GM23338 (cell line): Measurements from ENCODE around the gene RNF11. TPM values are rescaled to one million over a fixed set of nuclear protein-coding genes. Genes with fewer than 3 reads are reported as not detected.
"Not testable (repeated sequence)": the region's sequence is repeated elsewhere in the genome, so short reads cannot be mapped to it uniquely, and the experiment has no call there.

Experiments
- ATAC-seq: fragments of 200-7000 bp; cut with Tn5 transposase; 3 replicates; pipeline ENCODE4 v1.9.1; 2020
- DNase-seq: peaks from one replicate; pipeline ENCODE4 v3.0.0-alpha.2; 2015; ENCODE audit warnings: low spot score
- H2AFZ ChIP-seq: fragments of 200-600 bp; sonication (generic); 2 replicates; pipeline ENCODE4 v1.8.0; 2016; ENCODE audit warnings: antibody characterized with exemption, mild to moderate bottlenecking, moderate library complexity
- H3F3A ChIP-seq: fragments of 200-600 bp; sonication (generic); replicated peaks from 2 replicates; pipeline ENCODE4 v1.8.0; 2017; ENCODE audit warnings: antibody characterized with exemption, mixed run types, low read depth
- H3K27ac ChIP-seq: fragments of 200-600 bp; sonication (generic); 2 replicates; pipeline ENCODE4 v1.6.1; 2016; ENCODE audit warnings: low read depth
- H3K27me3 ChIP-seq: fragments of 200-600 bp; sonication (generic); 2 replicates; pipeline ENCODE4 v1.8.0; 2016; ENCODE audit warnings: mild to moderate bottlenecking, mixed run types, moderate library complexity; ENCODE audit not compliant: insufficient read depth
- H3K36me3 ChIP-seq: fragments of 200-600 bp; sonication (generic); 2 replicates; pipeline ENCODE4 v1.8.0; 2016; ENCODE audit warnings: mild to moderate bottlenecking; ENCODE audit not compliant: insufficient read depth
- H3K4me1 ChIP-seq: fragments of 200-600 bp; sonication (generic); 2 replicates; pipeline ENCODE4 v1.8.0; 2016; ENCODE audit warnings: mild to moderate bottlenecking, moderate library complexity; ENCODE audit not compliant: insufficient read depth
- H3K4me2 ChIP-seq: fragments of 200-600 bp; sonication (generic); 2 replicates; pipeline ENCODE4 v1.7.1; 2017; ENCODE audit warnings: mixed run types
- H3K4me3 ChIP-seq: fragments of 200-600 bp; sonication (generic); 2 replicates; pipeline ENCODE4 v1.6.1; 2016; ENCODE audit warnings: mixed run types
- H3K79me2 ChIP-seq: fragments of 200-600 bp; sonication (generic); replicated peaks from 2 replicates; pipeline ENCODE4 v1.8.0; 2017; ENCODE audit warnings: mild to moderate bottlenecking; ENCODE audit not compliant: insufficient read depth
- H3K9me2 ChIP-seq: fragments of 200-600 bp; sonication (generic); 2 replicates; pipeline ENCODE4 v1.8.0; 2017; ENCODE audit not compliant: insufficient read depth
- H4K20me1 ChIP-seq: fragments of 200-600 bp; sonication (generic); replicated peaks from 2 replicates; pipeline ENCODE4 v1.8.0; 2017; ENCODE audit warnings: mild to moderate bottlenecking; ENCODE audit not compliant: insufficient read depth
- H3K27ac Mint-ChIP-seq: 2 replicates; pipeline ENCODE4 v1.8.0; 2020; ENCODE audit warnings: inconsistent platforms, mild to moderate bottlenecking, moderate library complexity, mixed read lengths
- H3K27me3 Mint-ChIP-seq: 3 replicates; pipeline ENCODE4 v1.8.0; 2022; ENCODE audit warnings: low read depth, mild to moderate bottlenecking, moderate library complexity, mixed read lengths, inconsistent platforms; ENCODE audit not compliant: insufficient read depth, poor library complexity
- H3K36me3 Mint-ChIP-seq: 3 replicates; pipeline ENCODE4 v1.8.0; 2021; ENCODE audit warnings: low read depth, mild to moderate bottlenecking, inconsistent platforms, moderate library complexity, mixed read lengths
- H3K4me1 Mint-ChIP-seq: 3 replicates; pipeline ENCODE4 v1.8.0; 2020; ENCODE audit warnings: mild to moderate bottlenecking, inconsistent platforms, mixed read lengths
- H3K4me3 Mint-ChIP-seq: 3 replicates; pipeline ENCODE4 v1.8.0; 2021; ENCODE audit warnings: moderate library complexity, mild to moderate bottlenecking, inconsistent platforms, mixed read lengths
- H3K9me3 Mint-ChIP-seq: 3 replicates; pipeline ENCODE4 v1.8.0; 2020; ENCODE audit warnings: moderate library complexity, mild to moderate bottlenecking, inconsistent platforms, mixed read lengths
- ETS1 ChIP-seq: IDR thresholded peaks from 2 replicates; pipeline ENCODE4 v1.6.1; 2016; ENCODE audit warnings: antibody characterized with exemption
- EZH2phosphoT487 ChIP-seq: fragments of 200-600 bp; sonication (generic); IDR thresholded peaks from one replicate; pipeline ENCODE4 v1.8.1; 2018; ENCODE audit warnings: antibody characterized with exemption; ENCODE audit not compliant: unreplicated experiment
- polyA plus RNA-seq: library from polyadenylated mRNA; unstranded; fragments of >200 nt; fragmentation: Nextera tagmentation; extraction: Ambion mirVana; gene quantifications from 2 replicates; pipeline ENCODE4 v1.2.1, GENCODE V29; 2016
- total RNA-seq: library from RNA; depleted of rRNA; stranded (reverse); fragments of >200 nt; shearing (Covaris generic); gene quantifications from 2 replicates; pipeline ENCODE4 v1.2.3, GENCODE V29; 2014
- TF ChIP-seq, protein P1 (sequence below), 2 experiments: fragments of 200-600 bp in 1 of 2; sonication (generic) in 1 of 2; conservative IDR thresholded peaks; 2 replicates each; pipeline versions ENCODE4 v1.5.1 to v1.6.1; 2016 to 2017; ENCODE audit warnings: antibody characterized with exemption in 2 of 2, low read depth in 2 of 2, mild to moderate bottlenecking in 2 of 2, moderate library complexity in 1 of 2

The RNF11 gene
- total and polyA plus RNA-seq, 2 experiments from 2014 or later: 22.3 to 43.0 TPM

GRCh38 chr1:51227231-51227960 lies 8.7 kb upstream of the RNF11 start:
- DNase-seq, ATAC-seq, H3K36me3 Mint-ChIP-seq, H3K27me3 ChIP-seq, H3K27me3 Mint-ChIP-seq, H3K9me3 Mint-ChIP-seq, H3K27ac Mint-ChIP-seq, H3K79me2 ChIP-seq, H3K4me1 Mint-ChIP-seq, H3K27ac ChIP-seq, H3K4me1 ChIP-seq, H3K4me3 ChIP-seq, H3K9me2 ChIP-seq, H3F3A ChIP-seq, H3K4me3 Mint-ChIP-seq, H3K36me3 ChIP-seq, H4K20me1 ChIP-seq: not testable (repeated sequence)
- H3K4me2 ChIP-seq: 0 out of 2 replicates have a peak overlapping the region, but pooled peaks have one; percentile 8
- TF ChIP-seq, protein P1, sequence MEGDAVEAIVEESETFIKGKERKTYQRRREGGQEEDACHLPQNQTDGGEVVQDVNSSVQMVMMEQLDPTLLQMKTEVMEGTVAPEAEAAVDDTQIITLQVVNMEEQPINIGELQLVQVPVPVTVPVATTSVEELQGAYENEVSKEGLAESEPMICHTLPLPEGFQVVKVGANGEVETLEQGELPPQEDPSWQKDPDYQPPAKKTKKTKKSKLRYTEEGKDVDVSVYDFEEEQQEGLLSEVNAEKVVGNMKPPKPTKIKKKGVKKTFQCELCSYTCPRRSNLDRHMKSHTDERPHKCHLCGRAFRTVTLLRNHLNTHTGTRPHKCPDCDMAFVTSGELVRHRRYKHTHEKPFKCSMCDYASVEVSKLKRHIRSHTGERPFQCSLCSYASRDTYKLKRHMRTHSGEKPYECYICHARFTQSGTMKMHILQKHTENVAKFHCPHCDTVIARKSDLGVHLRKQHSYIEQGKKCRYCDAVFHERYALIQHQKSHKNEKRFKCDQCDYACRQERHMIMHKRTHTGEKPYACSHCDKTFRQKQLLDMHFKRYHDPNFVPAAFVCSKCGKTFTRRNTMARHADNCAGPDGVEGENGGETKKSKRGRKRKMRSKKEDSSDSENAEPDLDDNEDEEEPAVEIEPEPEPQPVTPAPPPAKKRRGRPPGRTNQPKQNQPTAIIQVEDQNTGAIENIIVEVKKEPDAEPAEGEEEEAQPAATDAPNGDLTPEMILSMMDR (conservative IDR thresholded peaks at IDR 0.05; ENCODE audit: low read depth in 2 of 2): 0 out of 4 replicates have a peak, but pooled peaks of 1 of the 2 experiments have one; percentile 5
- peak overlapping the region; percentile 45; the same call in 1 of the 2 replicates for H2AFZ ChIP-seq

- not testable (repeated sequence) for H4K20me1 ChIP-seq, H3K4me3 ChIP-seq, H3K9me3 Mint-ChIP-seq, H3F3A ChIP-seq, H3K27me3 ChIP-seq, H3K27me3 Mint-ChIP-seq, H3K4me2 ChIP-seq, ATAC-seq, H3K79me2 ChIP-seq, DNase-seq, H3K4me3 Mint-ChIP-seq, H3K9me2 ChIP-seq, H2AFZ ChIP-seq, H3K27ac Mint-ChIP-seq, H3K4me1 ChIP-seq, H3K27ac ChIP-seq, H3K36me3 Mint-ChIP-seq, H3K36me3 ChIP-seq, H3K4me1 Mint-ChIP-seq
Observed at GRCh38 chr1:51228471-51228870, 7.6 kb upstream of the RNF11 start.

GRCh38 chr1:51230501-51231078 lies 5.5 kb upstream of the RNF11 start:
- Mint-ChIP-seq H3K27ac (no peak overlapping the region), H3K4me3 (no peak overlapping the region), H3K9me3 (no peaks in the 10 kb centered on the region), H3K27me3 (peaks cover 11% of the 10 kb centered on the region), H3K4me1 (peaks cover 9% of the 10 kb centered on the region), H3K36me3 (no peaks in the 10 kb centered on the region)
- Histone ChIP-seq H3K36me3 (no peaks in the 10 kb centered on the region), H3K4me3 (no peak overlapping the region), H3K9me2 (no peaks in the 10 kb centered on the region), H3K27ac (no peak overlapping the region), H3K27me3 (peaks cover 14% of the 10 kb centered on the region; the same call in 1 of the 2 replicates), H2AFZ (no peak overlapping the region), H3K4me2 (no peak overlapping the region), H3K4me1 (peaks cover 13% of the 10 kb centered on the region), H3F3A (no peaks in the 10 kb centered on the region), H3K79me2 (no peaks in the 10 kb centered on the region), H4K20me1 (no peaks in the 10 kb centered on the region)
- ATAC-seq: no peak
- DNase-seq: no peak
- TF ChIP-seq, protein P1 (conservative IDR thresholded peaks at IDR 0.05; ENCODE audit: low read depth in 2 of 2): no peak
- TF ChIP-seq ETS1 (no peak), EZH2phosphoT487 (no peak)
